SK-N-MC (cell line): Measurements from ENCODE around the gene PDIA3.
"Not testable (repeated sequence)": the region's sequence is repeated elsewhere in the genome, so short reads cannot be mapped to it uniquely, and the experiment has no call there.

Experiments
- EZH2 ChIP-seq: fragments of 200-600 bp; sonication (generic); IDR thresholded peaks from one replicate; pipeline ENCODE4 v1.6.1; 2017; ENCODE audit warnings: antibody characterized with exemption
- POLR2AphosphoS5 ChIP-seq: IDR thresholded peaks from 2 replicates; pipeline ENCODE4 v1.6.1; 2012; ENCODE audit warnings: mild to moderate bottlenecking, low read depth, low read length, borderline replicate concordance

DNA sequence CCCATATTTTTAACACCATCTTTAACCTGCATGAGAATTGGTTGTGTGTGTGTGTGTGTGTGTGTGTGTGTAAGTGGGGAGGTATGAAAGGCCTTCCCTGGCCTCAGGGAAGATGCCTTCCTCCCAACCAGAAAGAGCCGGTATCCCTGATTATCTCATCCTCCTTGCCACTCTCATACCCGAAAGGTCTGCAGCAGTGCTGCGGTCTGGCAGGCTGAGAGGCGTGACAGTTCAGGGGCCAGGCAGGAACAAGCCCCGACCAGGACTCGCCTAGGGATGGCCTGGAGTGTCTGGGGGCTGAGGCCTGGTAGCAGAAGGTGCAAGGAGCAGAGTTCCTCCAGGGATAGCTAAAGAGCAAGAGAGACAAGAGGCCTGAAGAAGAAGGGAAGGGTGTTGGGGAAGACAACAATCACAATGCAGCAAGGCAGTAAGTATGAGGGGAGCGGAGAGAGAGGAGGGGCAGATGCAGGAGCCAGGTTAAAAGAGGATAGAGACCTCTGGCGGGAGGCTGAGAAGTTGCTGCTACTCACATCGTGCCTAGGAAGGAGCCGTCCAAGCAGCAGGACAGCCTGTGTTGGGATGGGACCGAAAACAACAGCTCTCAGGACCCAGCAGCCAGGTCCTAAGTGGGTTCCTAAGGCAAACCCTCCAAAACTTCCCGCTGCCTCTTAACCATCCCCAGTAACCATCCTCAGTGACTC lies 35.7 kb upstream of the PDIA3 start:
- not testable (repeated sequence) for TF ChIP-seq EZH2, POLR2AphosphoS5
